ENCODE results near the gene DCTN2.
"Not testable (repeated sequence)": the region's sequence is repeated elsewhere in the genome, so short reads cannot be mapped to it uniquely, and the experiment has no call there.

Gene DCTN2

GRCh38 chr12:57502311-57502969 lies 44.6 kb downstream of the DCTN2 start:
- H4K91ac ChIP-seq (ENCODE audit: low read depth, low read length, poor library complexity); H3K4me2 ChIP-seq (ENCODE audit: insufficient read depth, low read length, poor library complexity, severe bottlenecking); H3K79me1 ChIP-seq (ENCODE audit: low read depth, low read length); H3K23ac ChIP-seq (ENCODE audit: low read depth, low read length, poor library complexity); H3K4me3 ChIP-seq (ENCODE audit: low read length in 2 of 2); H2AFZ ChIP-seq (ENCODE audit: low read length); H2BK15ac ChIP-seq (ENCODE audit: low read length); H4K8ac ChIP-seq (ENCODE audit: low read depth, low read length); H2BK12ac ChIP-seq (ENCODE audit: low read length); H3K27me3 ChIP-seq (ENCODE audit: control insufficient read depth in 3 of 3, insufficient read depth in 3 of 3, low read depth in 1 of 3, low read length in 3 of 3); H2AK5ac ChIP-seq (ENCODE audit: low read depth, low read length); DNase-seq (ENCODE audit: low spot score); H3K4ac ChIP-seq (ENCODE audit: low read length); H3K18ac ChIP-seq (ENCODE audit: low read length); H3K4me1 ChIP-seq (ENCODE audit: control insufficient read depth in 2 of 2, insufficient read depth in 1 of 2, low read depth in 1 of 2, low read length in 2 of 2); H2BK120ac ChIP-seq (ENCODE audit: low read depth, low read length); H3K14ac ChIP-seq (ENCODE audit: low read length); H3K27ac ChIP-seq (replicated peaks; ENCODE audit: low read length); H3K9ac ChIP-seq (ENCODE audit: low read depth, low read length, poor library complexity); H2BK5ac ChIP-seq (ENCODE audit: low read length): not testable (repeated sequence)
- no CpG with 5 or more reads among the region's 22 CpGs for WGBS, 2 donors (ENCODE audit: extremely low coverage in 2 of 2, insufficient read length in 2 of 2, insufficient replicate concordance in 1 of 2)
- H3K36me3 ChIP-seq (replicated peaks in 1 of 2; ENCODE audit: control insufficient read depth in 2 of 2, insufficient read depth in 2 of 2, low read length in 2 of 2), result peaks cover 53 to 84% of the 10 kb centered on the region in 2 donors
- peaks cover 5 to 16% of the 10 kb centered on the region in 2 donors for H3K9me3 ChIP-seq (replicated peaks in 1 of 2; ENCODE audit: control insufficient read depth in 2 of 2, insufficient read depth in 1 of 2, low read depth in 1 of 2, low read length in 2 of 2)

GRCh38 chr12:57500213-57500612 lies 46.8 kb downstream of the DCTN2 start:
- Histone ChIP-seq H3K4me2 (ENCODE audit: insufficient read depth, low read length, poor library complexity, severe bottlenecking) (no peak overlapping the region), H2BK120ac (ENCODE audit: low read depth, low read length) (no peak overlapping the region), H3K23ac (ENCODE audit: low read depth, low read length, poor library complexity) (no peak overlapping the region), H3K27me3 (ENCODE audit: control insufficient read depth in 3 of 3, insufficient read depth in 3 of 3, low read depth in 1 of 3, low read length in 3 of 3) (no peaks in the 10 kb centered on the region), H3K9ac (ENCODE audit: low read depth, low read length, poor library complexity) (no peak overlapping the region), H3K27ac (replicated peaks; ENCODE audit: low read length) (no peak overlapping the region), H2AFZ (ENCODE audit: low read length) (no peak overlapping the region), H3K4me1 (ENCODE audit: control insufficient read depth in 2 of 2, insufficient read depth in 1 of 2, low read depth in 1 of 2, low read length in 2 of 2) (no peaks in the 10 kb centered on the region), H3K79me1 (ENCODE audit: low read depth, low read length) (peaks cover 4% of the 10 kb centered on the region), H3K36me3 (replicated peaks in 1 of 2; ENCODE audit: control insufficient read depth in 2 of 2, insufficient read depth in 2 of 2, low read length in 2 of 2) (peaks cover 50 to 87% of the 10 kb centered on the region in 2 donors), H3K4ac (ENCODE audit: low read length) (no peak overlapping the region), H3K4me3 (ENCODE audit: low read length in 2 of 2) (no peak overlapping the region), H2BK15ac (ENCODE audit: low read length) (no peak overlapping the region), H3K14ac (ENCODE audit: low read length) (no peak overlapping the region), H2BK12ac (ENCODE audit: low read length) (no peak overlapping the region), H2AK5ac (ENCODE audit: low read depth, low read length) (no peak overlapping the region), H4K91ac (ENCODE audit: low read depth, low read length, poor library complexity) (no peak overlapping the region), H2BK5ac (ENCODE audit: low read length) (no peak overlapping the region), H3K9me3 (replicated peaks in 1 of 2; ENCODE audit: control insufficient read depth in 2 of 2, insufficient read depth in 1 of 2, low read depth in 1 of 2, low read length in 2 of 2) (peaks cover 2 to 3% of the 10 kb centered on the region in 2 donors), H4K8ac (ENCODE audit: low read depth, low read length) (no peak overlapping the region), H3K18ac (ENCODE audit: low read length) (no peak overlapping the region)
- WGBS, 2 donors (ENCODE audit: extremely low coverage in 2 of 2, insufficient read length in 2 of 2, insufficient replicate concordance in 1 of 2), result no CpG with 5 or more reads among the region's 11 CpGs
- DNase-seq (ENCODE audit: low spot score), result no peak

GRCh38 chr12:57498571-57498970 lies 48.4 kb downstream of the DCTN2 start:
- H3K4me2 ChIP-seq (ENCODE audit: insufficient read depth, low read length, poor library complexity, severe bottlenecking), result no peak overlapping the region
- H3K27ac ChIP-seq (replicated peaks; ENCODE audit: low read length), result no peak overlapping the region
- no peak overlapping the region for H3K23ac ChIP-seq (ENCODE audit: low read depth, low read length, poor library complexity)
- no peak overlapping the region for H2BK5ac ChIP-seq (ENCODE audit: low read length)
- no peak overlapping the region for H2BK12ac ChIP-seq (ENCODE audit: low read length)
- H3K4me1 ChIP-seq (ENCODE audit: control insufficient read depth in 2 of 2, insufficient read depth in 1 of 2, low read depth in 1 of 2, low read length in 2 of 2), result no peaks in the 10 kb centered on the region
- H3K36me3 ChIP-seq (replicated peaks in 1 of 2; ENCODE audit: control insufficient read depth in 2 of 2, insufficient read depth in 2 of 2, low read length in 2 of 2), result peaks cover 41 to 75% of the 10 kb centered on the region in 2 donors
- WGBS, 2 donors (ENCODE audit: extremely low coverage in 2 of 2, insufficient read length in 2 of 2, insufficient replicate concordance in 1 of 2), result no CpG with 5 or more reads among the region's 4 CpGs
- no peak overlapping the region for H2AFZ ChIP-seq (ENCODE audit: low read length)
- H3K79me1 ChIP-seq (ENCODE audit: low read depth, low read length), result peaks cover 4% of the 10 kb centered on the region
- no peak overlapping the region for H3K4me3 ChIP-seq (ENCODE audit: low read length in 2 of 2)
- H2BK15ac ChIP-seq (ENCODE audit: low read length), result no peak overlapping the region
- H3K9me3 ChIP-seq (replicated peaks in 1 of 2; ENCODE audit: control insufficient read depth in 2 of 2, insufficient read depth in 1 of 2, low read depth in 1 of 2, low read length in 2 of 2), result peaks cover 0 to 3% of the 10 kb centered on the region in 2 donors
- no peak overlapping the region for H3K14ac ChIP-seq (ENCODE audit: low read length)
- no peak overlapping the region for H2BK120ac ChIP-seq (ENCODE audit: low read depth, low read length)
- H2AK5ac ChIP-seq (ENCODE audit: low read depth, low read length), result no peak overlapping the region
- no peak overlapping the region for H3K18ac ChIP-seq (ENCODE audit: low read length)
- H4K8ac ChIP-seq (ENCODE audit: low read depth, low read length), result no peak overlapping the region
- no peak for DNase-seq (ENCODE audit: low spot score)
- H3K4ac ChIP-seq (ENCODE audit: low read length), result no peak overlapping the region
- no peak overlapping the region for H4K91ac ChIP-seq (ENCODE audit: low read depth, low read length, poor library complexity)
- H3K9ac ChIP-seq (ENCODE audit: low read depth, low read length, poor library complexity), result no peak overlapping the region
- no peaks in the 10 kb centered on the region for H3K27me3 ChIP-seq (ENCODE audit: control insufficient read depth in 3 of 3, insufficient read depth in 3 of 3, low read depth in 1 of 3, low read length in 3 of 3)

GRCh38 chr12:57498132-57498502 lies 48.9 kb downstream of the DCTN2 start:
- Histone ChIP-seq H3K4me1 (ENCODE audit: control insufficient read depth in 2 of 2, insufficient read depth in 1 of 2, low read depth in 1 of 2, low read length in 2 of 2) (no peaks in the 10 kb centered on the region), H3K23ac (ENCODE audit: low read depth, low read length, poor library complexity) (no peak overlapping the region), H2BK120ac (ENCODE audit: low read depth, low read length) (no peak overlapping the region), H2AFZ (ENCODE audit: low read length) (no peak overlapping the region), H3K4me3 (ENCODE audit: low read length in 2 of 2) (no peak overlapping the region), H3K9ac (ENCODE audit: low read depth, low read length, poor library complexity) (no peak overlapping the region), H3K79me1 (ENCODE audit: low read depth, low read length) (peaks cover 4% of the 10 kb centered on the region), H2BK12ac (ENCODE audit: low read length) (no peak overlapping the region), H2AK5ac (ENCODE audit: low read depth, low read length) (no peak overlapping the region), H3K18ac (ENCODE audit: low read length) (no peak overlapping the region), H2BK15ac (ENCODE audit: low read length) (no peak overlapping the region), H4K91ac (ENCODE audit: low read depth, low read length, poor library complexity) (no peak overlapping the region), H3K4ac (ENCODE audit: low read length) (no peak overlapping the region), H3K14ac (ENCODE audit: low read length) (no peak overlapping the region), H2BK5ac (ENCODE audit: low read length) (no peak overlapping the region), H3K27me3 (ENCODE audit: control insufficient read depth in 3 of 3, insufficient read depth in 3 of 3, low read depth in 1 of 3, low read length in 3 of 3) (no peaks in the 10 kb centered on the region), H3K36me3 (replicated peaks in 1 of 2; ENCODE audit: control insufficient read depth in 2 of 2, insufficient read depth in 2 of 2, low read length in 2 of 2) (peaks cover 41 to 71% of the 10 kb centered on the region in 2 donors), H3K9me3 (replicated peaks in 1 of 2; ENCODE audit: control insufficient read depth in 2 of 2, insufficient read depth in 1 of 2, low read depth in 1 of 2, low read length in 2 of 2) (peaks cover 0 to 3% of the 10 kb centered on the region in 2 donors), H4K8ac (ENCODE audit: low read depth, low read length) (no peak overlapping the region), H3K4me2 (ENCODE audit: insufficient read depth, low read length, poor library complexity, severe bottlenecking) (no peak overlapping the region), H3K27ac (replicated peaks; ENCODE audit: low read length) (no peak overlapping the region)
- WGBS, 2 donors (ENCODE audit: extremely low coverage in 2 of 2, insufficient read length in 2 of 2, insufficient replicate concordance in 1 of 2), result no CpG with 5 or more reads among the region's 9 CpGs
- DNase-seq (ENCODE audit: low spot score), result no peak

Measured in neuronal stem cell (in vitro differentiated cells).